ENCODE measurements around the gene LRFN5.

Gene LRFN5

DNA sequence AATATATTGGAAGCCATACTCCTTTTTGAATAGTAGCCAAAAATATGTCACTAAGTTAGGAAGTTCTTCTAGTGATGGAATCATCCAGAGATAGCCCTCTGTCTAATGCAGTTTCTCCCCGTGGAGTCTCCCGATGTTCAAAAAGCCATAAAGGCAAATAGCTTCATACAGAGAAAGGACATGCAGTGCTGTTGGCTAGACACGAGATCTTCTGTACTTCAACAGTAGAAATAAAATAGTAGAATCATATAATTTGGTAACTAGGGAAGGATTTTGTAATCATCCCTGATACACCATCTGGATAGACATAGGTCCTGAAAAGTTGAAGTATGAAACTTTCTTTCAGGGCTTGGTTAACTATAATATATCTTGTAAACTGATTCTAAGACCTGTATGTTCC is 27.6 kb downstream of the LRFN5 start (continued):
- TF ChIP-seq ZNF585B (tag by site-specific recombination; IDR thresholded peaks at IDR 0.05) (no peak), ZNF341 (tag by site-specific recombination; IDR thresholded peaks at IDR 0.05; ENCODE audit: low read depth) (no peak)
- TF ChIP-seq, protein P1, sequence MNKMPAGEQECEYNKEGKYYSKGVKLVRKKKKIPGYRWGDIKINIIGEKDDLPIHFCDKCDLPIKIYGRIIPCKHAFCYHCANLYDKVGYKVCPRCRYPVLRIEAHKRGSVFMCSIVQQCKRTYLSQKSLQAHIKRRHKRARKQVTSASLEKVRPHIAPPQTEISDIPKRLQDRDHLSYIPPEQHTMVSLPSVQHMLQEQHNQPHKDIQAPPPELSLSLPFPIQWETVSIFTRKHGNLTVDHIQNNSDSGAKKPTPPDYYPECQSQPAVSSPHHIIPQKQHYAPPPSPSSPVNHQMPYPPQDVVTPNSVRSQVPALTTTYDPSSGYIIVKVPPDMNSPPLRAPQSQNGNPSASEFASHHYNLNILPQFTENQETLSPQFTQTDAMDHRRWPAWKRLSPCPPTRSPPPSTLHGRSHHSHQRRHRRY (tag by site-specific recombination; IDR thresholded peaks at IDR 0.05) = no peak

DNA sequence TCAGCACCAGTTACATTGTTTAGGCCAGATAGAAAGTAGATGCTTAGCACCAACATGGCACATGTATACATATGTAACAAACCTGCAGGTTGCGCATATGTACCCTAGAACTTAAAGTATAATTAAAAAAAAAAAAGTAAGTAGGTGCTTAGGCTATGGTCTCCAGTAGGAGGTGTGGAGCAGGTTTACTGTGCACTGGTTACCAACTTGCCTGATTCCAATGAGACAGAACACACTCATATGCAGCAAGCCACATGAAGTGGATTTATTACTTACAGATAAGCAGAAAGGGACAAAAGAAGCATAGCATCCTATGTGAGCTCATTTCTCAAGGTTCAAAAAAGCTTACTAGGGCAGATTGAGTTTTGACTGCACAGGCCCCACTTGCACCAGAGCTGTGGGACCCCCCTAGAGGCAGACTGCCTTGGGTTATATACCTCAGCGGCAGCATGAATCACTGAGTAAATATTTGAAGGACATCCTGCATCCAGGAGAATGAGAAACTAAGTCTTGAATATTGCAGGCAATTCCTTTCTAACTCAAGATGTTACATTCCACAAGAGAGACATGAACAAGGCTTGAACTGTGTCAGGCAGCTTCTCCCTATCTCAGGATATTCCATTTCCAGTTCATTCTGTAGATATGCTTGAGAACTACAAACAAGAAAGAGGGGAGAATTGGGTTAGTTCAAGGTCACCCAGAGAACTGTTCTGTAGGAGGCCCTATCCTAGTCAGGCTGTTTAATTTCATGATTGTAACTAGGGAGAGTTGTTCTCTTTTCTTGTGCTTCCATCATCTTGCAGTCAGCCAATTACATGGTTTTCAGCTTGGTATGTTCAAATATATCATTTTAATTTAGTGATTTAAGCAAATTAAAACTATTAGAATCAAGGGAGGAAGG is 30.1 kb downstream of the LRFN5 start:
- H3K4me1 ChIP-seq (ENCODE audit: control insufficient read depth, insufficient read depth, low read length) = no peaks in the 10 kb centered on the region
- no peak for TF ChIP-seq ZNF394 (tag by site-specific recombination; IDR thresholded peaks at IDR 0.05; ENCODE audit: borderline replicate concordance)
- TF ChIP-seq ZNF664 (tag by site-specific recombination; IDR thresholded peaks at IDR 0.05) = no peak
- TF ChIP-seq ZNF670 (tag by site-specific recombination; IDR thresholded peaks at IDR 0.05; ENCODE audit: low read depth) = no peak
- TF ChIP-seq ZBTB1 (tag by site-specific recombination; IDR thresholded peaks at IDR 0.05) = no peak
- TF ChIP-seq HOXC10 (CRISPR knock-in tag; IDR thresholded peaks at IDR 0.05) = no peak
- TF ChIP-seq ZNF423 (tag by site-specific recombination; IDR thresholded peaks at IDR 0.05) = no peak
- no peak for TF ChIP-seq ZNF37A (tag by site-specific recombination; IDR thresholded peaks at IDR 0.05)
- no peak for TF ChIP-seq ZNF701 (tag by site-specific recombination; IDR thresholded peaks at IDR 0.05)
- TF ChIP-seq ZNF514 (tag by site-specific recombination; IDR thresholded peaks at IDR 0.05) = no peak
- TF ChIP-seq, protein P2, sequence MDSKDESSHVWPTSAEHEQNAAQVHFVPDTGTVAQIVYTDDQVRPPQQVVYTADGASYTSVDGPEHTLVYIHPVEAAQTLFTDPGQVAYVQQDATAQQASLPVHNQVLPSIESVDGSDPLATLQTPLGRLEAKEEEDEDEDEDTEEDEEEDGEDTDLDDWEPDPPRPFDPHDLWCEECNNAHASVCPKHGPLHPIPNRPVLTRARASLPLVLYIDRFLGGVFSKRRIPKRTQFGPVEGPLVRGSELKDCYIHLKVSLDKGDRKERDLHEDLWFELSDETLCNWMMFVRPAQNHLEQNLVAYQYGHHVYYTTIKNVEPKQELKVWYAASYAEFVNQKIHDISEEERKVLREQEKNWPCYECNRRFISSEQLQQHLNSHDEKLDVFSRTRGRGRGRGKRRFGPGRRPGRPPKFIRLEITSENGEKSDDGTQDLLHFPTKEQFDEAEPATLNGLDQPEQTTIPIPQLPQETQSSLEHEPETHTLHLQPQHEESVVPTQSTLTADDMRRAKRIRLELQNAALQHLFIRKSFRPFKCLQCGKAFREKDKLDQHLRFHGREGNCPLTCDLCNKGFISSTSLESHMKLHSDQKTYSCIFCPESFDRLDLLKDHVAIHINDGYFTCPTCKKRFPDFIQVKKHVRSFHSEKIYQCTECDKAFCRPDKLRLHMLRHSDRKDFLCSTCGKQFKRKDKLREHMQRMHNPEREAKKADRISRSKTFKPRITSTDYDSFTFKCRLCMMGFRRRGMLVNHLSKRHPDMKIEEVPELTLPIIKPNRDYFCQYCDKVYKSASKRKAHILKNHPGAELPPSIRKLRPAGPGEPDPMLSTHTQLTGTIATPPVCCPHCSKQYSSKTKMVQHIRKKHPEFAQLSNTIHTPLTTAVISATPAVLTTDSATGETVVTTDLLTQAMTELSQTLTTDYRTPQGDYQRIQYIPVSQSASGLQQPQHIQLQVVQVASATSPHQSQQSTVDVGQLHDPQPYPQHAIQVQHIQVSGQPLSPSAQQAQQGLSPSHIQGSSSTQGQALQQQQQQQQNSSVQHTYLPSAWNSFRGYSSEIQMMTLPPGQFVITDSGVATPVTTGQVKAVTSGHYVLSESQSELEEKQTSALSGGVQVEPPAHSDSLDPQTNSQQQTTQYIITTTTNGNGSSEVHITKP (tag by site-specific recombination; IDR thresholded peaks at IDR 0.05) = no peak
- TF ChIP-seq ZNF548 (tag by site-specific recombination; IDR thresholded peaks at IDR 0.05) = no peak
- TF ChIP-seq, protein P3, sequence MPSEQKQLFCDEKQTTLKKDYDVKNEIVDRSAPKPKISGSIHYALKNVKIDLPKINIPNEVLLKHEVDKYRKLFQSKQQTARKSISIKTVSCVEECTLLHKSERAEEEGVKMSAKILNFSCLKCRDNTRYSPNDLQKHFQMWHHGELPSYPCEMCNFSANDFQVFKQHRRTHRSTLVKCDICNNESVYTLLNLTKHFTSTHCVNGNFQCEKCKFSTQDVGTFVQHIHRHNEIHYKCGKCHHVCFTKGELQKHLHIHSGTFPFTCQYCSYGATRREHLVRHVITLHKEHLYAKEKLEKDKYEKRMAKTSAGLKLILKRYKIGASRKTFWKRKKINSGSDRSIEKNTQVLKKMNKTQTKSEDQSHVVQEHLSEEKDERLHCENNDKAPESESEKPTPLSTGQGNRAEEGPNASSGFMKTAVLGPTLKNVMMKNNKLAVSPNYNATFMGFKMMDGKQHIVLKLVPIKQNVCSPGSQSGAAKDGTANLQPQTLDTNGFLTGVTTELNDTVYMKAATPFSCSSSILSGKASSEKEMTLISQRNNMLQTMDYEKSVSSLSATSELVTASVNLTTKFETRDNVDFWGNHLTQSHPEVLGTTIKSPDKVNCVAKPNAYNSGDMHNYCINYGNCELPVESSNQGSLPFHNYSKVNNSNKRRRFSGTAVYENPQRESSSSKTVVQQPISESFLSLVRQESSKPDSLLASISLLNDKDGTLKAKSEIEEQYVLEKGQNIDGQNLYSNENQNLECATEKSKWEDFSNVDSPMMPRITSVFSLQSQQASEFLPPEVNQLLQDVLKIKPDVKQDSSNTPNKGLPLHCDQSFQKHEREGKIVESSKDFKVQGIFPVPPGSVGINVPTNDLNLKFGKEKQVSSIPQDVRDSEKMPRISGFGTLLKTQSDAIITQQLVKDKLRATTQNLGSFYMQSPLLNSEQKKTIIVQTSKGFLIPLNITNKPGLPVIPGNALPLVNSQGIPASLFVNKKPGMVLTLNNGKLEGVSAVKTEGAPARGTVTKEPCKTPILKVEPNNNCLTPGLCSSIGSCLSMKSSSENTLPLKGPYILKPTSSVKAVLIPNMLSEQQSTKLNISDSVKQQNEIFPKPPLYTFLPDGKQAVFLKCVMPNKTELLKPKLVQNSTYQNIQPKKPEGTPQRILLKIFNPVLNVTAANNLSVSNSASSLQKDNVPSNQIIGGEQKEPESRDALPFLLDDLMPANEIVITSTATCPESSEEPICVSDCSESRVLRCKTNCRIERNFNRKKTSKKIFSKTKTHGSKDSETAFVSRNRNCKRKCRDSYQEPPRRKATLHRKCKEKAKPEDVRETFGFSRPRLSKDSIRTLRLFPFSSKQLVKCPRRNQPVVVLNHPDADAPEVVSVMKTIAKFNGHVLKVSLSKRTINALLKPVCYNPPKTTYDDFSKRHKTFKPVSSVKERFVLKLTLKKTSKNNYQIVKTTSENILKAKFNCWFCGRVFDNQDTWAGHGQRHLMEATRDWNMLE (tag by site-specific recombination; conservative IDR thresholded peaks at IDR 0.05; ENCODE audit: low read depth) = no peak
- no peak for TF ChIP-seq ZNF155 (tag by site-specific recombination; IDR thresholded peaks at IDR 0.05)
- TF ChIP-seq MYNN (tag by site-specific recombination; IDR thresholded peaks at IDR 0.05; ENCODE audit: borderline replicate concordance) = no peak
- TF ChIP-seq ZNF610 (tag by site-specific recombination; IDR thresholded peaks at IDR 0.05; ENCODE audit: borderline replicate concordance) = no peak
- no peak for TF ChIP-seq ZNF792 (tag by site-specific recombination; IDR thresholded peaks at IDR 0.05)
- TF ChIP-seq ZNF510 (tag by site-specific recombination; IDR thresholded peaks at IDR 0.05; ENCODE audit: insufficient replicate concordance) = no peak
- TF ChIP-seq ZNF585B (tag by site-specific recombination; IDR thresholded peaks at IDR 0.05) = no peak
- TF ChIP-seq ZNF174 (tag by site-specific recombination; IDR thresholded peaks at IDR 0.05) = no peak
- no peak for TF ChIP-seq ZNF777 (tag by site-specific recombination; IDR thresholded peaks at IDR 0.05; ENCODE audit: borderline replicate concordance)
- ChIA-PET POLR2A (no interaction called here), CTCF (interaction anchor here (2.4 kb wide), 1 partner anchor 36 kb away, joined by 6 read pairs; no protein-coding TSS in a partner anchor)
- H3K27ac ChIP-seq (ENCODE audit: extremely low read depth, low read depth, low read length) = no peak overlapping the region
- no peaks in the 10 kb centered on the region for H3K9me3 ChIP-seq (ENCODE audit: control insufficient read depth, insufficient read depth, low read depth, low read length)
- no peaks in the 10 kb centered on the region for H3K36me3 ChIP-seq (ENCODE audit: control insufficient read depth in 2 of 2, insufficient read depth in 1 of 2, low read length in 2 of 2)
- no peak overlapping the region for H3K4me3 ChIP-seq (ENCODE audit: low read depth, low read length)

Measured in HEK293 (cell line).